MM.1S (cell line): ENCODE measurements around the gene PLPPR3.

Experiments used
- CTCF ChIP-seq: fragments of 300-600 bp; sonication (generic); IDR thresholded peaks from 2 replicates; pipeline ENCODE4 v1.5.1; 2016; ENCODE audit warnings: antibody characterized with exemption, low read length, mixed read lengths
- EZH2 ChIP-seq: fragments of 300-600 bp; sonication (generic); optimal IDR thresholded peaks from 2 replicates; pipeline ENCODE3; 2017; ENCODE audit warnings: low read depth, mild to moderate bottlenecking, antibody characterized with exemption, low read length, mixed read lengths
- EZH2phosphoT487 ChIP-seq: fragments of 300-600 bp; sonication (generic); IDR thresholded peaks from 2 replicates; pipeline ENCODE4 v1.6.1; 2018; ENCODE audit warnings: antibody characterized with exemption, low read length

DNA sequence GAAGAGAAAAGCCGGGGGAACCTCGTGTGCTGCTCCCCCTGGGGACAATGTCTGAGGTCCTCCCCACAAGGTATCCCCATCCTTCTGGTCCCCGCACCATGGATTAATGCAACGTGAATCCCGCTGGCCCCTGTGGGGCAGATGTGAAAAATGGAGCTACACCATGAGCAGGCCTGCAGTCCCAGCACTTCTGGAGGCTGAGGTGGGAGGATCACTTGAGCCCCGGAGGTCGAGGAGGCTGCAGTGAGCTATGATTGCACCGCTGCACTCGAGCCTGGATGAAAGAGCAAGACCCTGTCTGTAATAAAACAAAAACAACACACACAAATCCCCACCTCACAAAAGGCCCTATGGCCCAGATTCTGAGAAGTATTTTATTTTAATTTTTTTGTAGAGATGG is 36.5 kb upstream of the PLPPR3 start:
- TF ChIP-seq CTCF (no peak), EZH2 (no peak), EZH2phosphoT487 (no peak)
